GM12872 (cell line): ENCODE data around the gene CD209.

Experiments
- CTCF ChIP-seq: IDR thresholded peaks from 3 replicates; pipeline ENCODE4 v1.5.1; 2011; ENCODE audit warnings: low read depth, mild to moderate bottlenecking, low read length, moderate library complexity; ENCODE audit not compliant: insufficient read depth

Gene CD209

GRCh38 chr19:7746903-7747884, at the start of gene CD209:
Gene CD209 (minus strand): TSS chr19:7747534. CDS start chr19:7747511, 23 bp downstream.
- no peak for TF ChIP-seq CTCF

- no peak for TF ChIP-seq CTCF
Observed at GRCh38 chr19:7795555-7796161, 48.3 kb upstream of the CD209 start.

GRCh38 chr19:7793493-7793892, 46.2 kb upstream of the CD209 start:
- TF ChIP-seq CTCF: no peak

- no peak for TF ChIP-seq CTCF
Observed at GRCh38 chr19:7792281-7792680, 44.9 kb upstream of the CD209 start.

- TF ChIP-seq CTCF: no peak
Observed at GRCh38 chr19:7790416-7790815, 43.1 kb upstream of the CD209 start.

GRCh38 chr19:7789447-7789846, 42.1 kb upstream of the CD209 start:
- TF ChIP-seq CTCF: no peak

GRCh38 chr19:7788933-7789323, 41.6 kb upstream of the CD209 start:
- TF ChIP-seq CTCF: no peak
